ENCODE data around the gene LDB3. TPM values are rescaled to one million over a fixed set of nuclear protein-coding genes. Genes with fewer than 3 reads are reported as not detected.

LDB3 gene
- polyA plus RNA-seq, 6 donors from 2014 or later = 0.24 TPM; not detected in 5

DNA sequence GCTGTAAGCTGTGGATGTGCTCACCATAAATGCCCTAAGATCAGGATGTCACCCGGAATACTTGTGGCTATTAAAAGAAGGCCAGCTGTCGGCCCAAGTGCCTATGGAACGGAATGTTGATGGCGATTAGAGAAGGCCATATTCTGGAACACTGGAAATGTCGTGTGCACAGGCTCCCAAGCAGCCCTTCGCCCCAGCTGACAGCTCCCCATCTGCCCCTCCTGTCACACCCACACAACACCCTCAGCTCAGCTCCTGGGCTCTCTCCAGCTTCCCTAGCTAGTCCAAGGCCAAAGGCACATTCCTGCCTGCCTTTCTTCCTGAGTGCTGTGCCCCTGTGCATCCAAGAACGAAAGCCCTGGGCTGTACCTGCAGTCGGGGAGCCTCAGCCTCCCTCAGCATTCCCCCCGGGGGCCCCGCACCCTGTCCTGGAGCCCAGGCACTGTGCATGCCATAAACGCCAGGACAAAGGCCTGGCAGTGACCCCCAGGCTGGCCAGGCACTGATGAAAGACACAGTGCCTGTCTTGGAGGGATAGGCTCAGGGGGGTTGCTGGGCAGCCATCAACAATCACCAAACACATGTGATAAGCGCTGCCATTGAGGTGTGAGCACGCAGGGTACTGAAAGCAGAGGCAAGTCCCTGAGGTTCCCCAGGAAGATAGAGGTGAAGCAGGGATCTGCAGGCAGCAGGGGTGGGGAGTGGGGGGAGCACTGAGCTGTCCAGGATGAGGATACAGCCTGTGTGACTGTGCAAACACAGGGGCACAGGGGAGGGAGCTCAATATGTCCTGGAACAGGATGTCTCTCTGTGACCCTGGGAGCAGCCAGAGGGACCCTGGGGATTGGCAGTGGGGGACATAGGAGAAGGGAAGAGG is 3.7 kb upstream of the LDB3 start:
- Mint-ChIP-seq H3K9me3 (no peaks in the 10 kb centered on the region), H3K4me3 (no peak overlapping the region), H3K27ac (no peak overlapping the region), H3K4me1 (peaks cover 5 to 14% (median 6%) of the 10 kb centered on the region in 3 donors), H3K36me3 (no peaks in the 10 kb centered on the region), H3K27me3 (peaks cover 0 to 4% (median under 1%) of the 10 kb centered on the region in 3 donors)
- DNase-seq (no peak), ATAC-seq (ENCODE audit: low read depth in 2 of 2) (no peak)

GRCh38 chr10:86665218-86665607 is 3.1 kb upstream of the LDB3 start:
- no peaks in the 10 kb centered on the region for H3K36me3 Mint-ChIP-seq
- H3K9me3 Mint-ChIP-seq = no peaks in the 10 kb centered on the region
- H3K27ac Mint-ChIP-seq = no peak overlapping the region
- peaks cover 5 to 14% (median 6%) of the 10 kb centered on the region in 3 donors for H3K4me1 Mint-ChIP-seq
- peaks cover 0 to 4% (median 0%) of the 10 kb centered on the region in 3 donors for H3K27me3 Mint-ChIP-seq
- DNase-seq (no peak), ATAC-seq (ENCODE audit: low read depth in 2 of 2) (no peak)
- no peak overlapping the region for H3K4me3 Mint-ChIP-seq

GRCh38 chr10:86665868-86666267 is 2.4 kb upstream of the LDB3 start:
- H3K9me3 Mint-ChIP-seq = no peaks in the 10 kb centered on the region
- H3K36me3 Mint-ChIP-seq = no peaks in the 10 kb centered on the region
- no peak for DNase-seq
- H3K4me3 Mint-ChIP-seq = no peak overlapping the region
- H3K27ac Mint-ChIP-seq = no peak overlapping the region
- ATAC-seq (ENCODE audit: low read depth in 2 of 2) = no peak
- H3K4me1 Mint-ChIP-seq = peaks cover 5 to 14% (median 6%) of the 10 kb centered on the region in 3 donors
- H3K27me3 Mint-ChIP-seq = peaks cover 0 to 4% (median 0%) of the 10 kb centered on the region in 3 donors

DNA sequence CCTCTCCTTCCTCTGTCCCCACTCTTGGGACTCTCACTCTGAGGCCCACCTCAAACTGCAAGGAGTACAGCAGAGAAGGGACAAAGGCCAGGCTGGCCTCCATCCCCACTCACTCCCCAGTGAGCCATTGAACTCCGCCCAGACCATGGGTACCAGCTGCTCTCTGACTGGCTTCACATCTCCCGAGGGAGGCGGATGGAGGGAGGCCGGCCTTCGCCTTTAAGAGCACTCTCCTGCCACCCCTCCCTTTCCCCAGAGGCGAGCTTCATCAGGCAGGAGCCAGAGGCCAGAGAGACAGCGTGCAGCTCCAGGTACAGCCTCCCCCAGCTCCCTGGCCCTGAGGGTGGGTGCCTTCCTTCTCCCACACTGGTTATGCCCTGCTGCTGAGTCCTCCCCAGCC is 1.8 kb upstream of the LDB3 start:
- Mint-ChIP-seq H3K27ac (no peak overlapping the region), H3K9me3 (no peaks in the 10 kb centered on the region), H3K4me3 (no peak overlapping the region), H3K27me3 (peaks cover 0 to 4% (median 0%) of the 10 kb centered on the region in 3 donors), H3K4me1 (peaks cover 5 to 14% (median 6%) of the 10 kb centered on the region in 3 donors), H3K36me3 (no peaks in the 10 kb centered on the region)
- DNase-seq = no peak
- no peak for ATAC-seq (ENCODE audit: low read depth in 2 of 2)

GRCh38 chr10:86667421-86668181 is 710 bp upstream of the LDB3 start:
- Mint-ChIP-seq H3K36me3 (no peaks in the 10 kb centered on the region), H3K9me3 (no peaks in the 10 kb centered on the region), H3K27me3 (peaks cover 0 to 4% (median 0%) of the 10 kb centered on the region in 3 donors), H3K27ac (no peak overlapping the region), H3K4me1 (peaks cover 5 to 14% (median 6%) of the 10 kb centered on the region in 3 donors), H3K4me3 (no peak overlapping the region)
- ATAC-seq (ENCODE audit: low read depth in 2 of 2) (no peak), DNase-seq (no peak)

DNA sequence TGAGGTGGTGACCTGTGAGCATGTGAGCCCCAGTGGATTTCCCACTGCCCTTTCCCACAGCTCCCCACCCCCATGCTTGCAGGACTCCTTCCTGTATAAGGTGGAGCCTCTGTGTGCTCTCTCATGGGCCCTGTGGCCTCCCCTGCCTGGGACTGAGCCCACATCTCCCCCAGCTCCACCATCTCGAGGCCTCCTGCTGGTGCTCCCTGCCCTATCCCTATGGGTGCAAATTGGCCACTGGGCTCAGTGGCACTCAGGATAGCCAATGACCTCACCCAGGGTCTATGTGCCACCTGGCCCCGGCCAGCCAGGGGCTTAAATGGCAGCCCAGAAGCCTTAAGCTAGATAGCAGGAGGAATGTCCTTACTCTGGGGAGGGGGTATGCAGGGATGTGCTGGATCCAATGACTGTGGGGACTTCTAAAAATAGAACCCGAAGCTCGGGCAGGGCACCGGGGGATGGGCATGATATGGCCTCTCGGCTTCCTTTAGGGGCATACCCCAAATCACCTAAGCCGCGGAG is 2.0 kb downstream of the LDB3 start:
- H3K36me3 Mint-ChIP-seq = no peaks in the 10 kb centered on the region
- no peak for ATAC-seq (ENCODE audit: low read depth in 2 of 2)
- peaks cover 12 to 29% (median 13%) of the 10 kb centered on the region in 3 donors for H3K4me1 Mint-ChIP-seq
- H3K9me3 Mint-ChIP-seq = no peaks in the 10 kb centered on the region
- H3K27ac Mint-ChIP-seq = no peak overlapping the region
- DNase-seq = no peak
- H3K27me3 Mint-ChIP-seq = peaks cover 0 to 13% (median 6%) of the 10 kb centered on the region in 3 donors
- no peak overlapping the region for H3K4me3 Mint-ChIP-seq

GRCh38 chr10:86670876-86671275 is 2.6 kb downstream of the LDB3 start:
- H3K4me3 Mint-ChIP-seq = no peak overlapping the region
- no peaks in the 10 kb centered on the region for H3K9me3 Mint-ChIP-seq
- H3K4me1 Mint-ChIP-seq = peaks cover 12 to 29% (median 13%) of the 10 kb centered on the region in 3 donors
- H3K27ac Mint-ChIP-seq = no peak overlapping the region
- peaks cover 0 to 17% (median 6%) of the 10 kb centered on the region in 3 donors for H3K27me3 Mint-ChIP-seq
- ATAC-seq (ENCODE audit: low read depth in 2 of 2) = no peak
- no peak for DNase-seq
- no peaks in the 10 kb centered on the region for H3K36me3 Mint-ChIP-seq

DNA sequence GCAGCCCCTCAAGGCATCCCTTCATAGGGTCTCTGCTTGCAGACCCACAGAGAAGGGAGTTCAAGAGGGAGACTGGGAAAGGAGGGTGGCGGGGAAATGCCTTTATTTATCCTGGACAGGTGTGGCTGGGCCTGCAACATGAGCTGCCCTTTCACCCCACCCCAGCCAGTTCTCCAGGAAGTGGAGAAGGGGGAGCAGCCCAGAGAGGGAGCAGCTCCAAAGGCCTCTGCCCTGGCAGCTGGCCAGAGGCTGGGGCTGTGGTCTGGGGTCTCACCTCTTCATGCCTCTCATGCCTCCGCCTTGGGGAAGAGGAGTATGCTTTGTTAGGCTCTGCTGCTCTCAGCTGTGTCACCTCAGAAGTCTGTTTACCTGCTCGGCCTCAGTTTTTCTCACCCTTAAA is 3.1 kb downstream of the LDB3 start:
- H3K4me1 Mint-ChIP-seq = peaks cover 12 to 29% (median 13%) of the 10 kb centered on the region in 3 donors
- H3K9me3 Mint-ChIP-seq = no peaks in the 10 kb centered on the region
- peaks cover 0 to 17% (median 11%) of the 10 kb centered on the region in 3 donors for H3K27me3 Mint-ChIP-seq
- H3K27ac Mint-ChIP-seq = no peak overlapping the region
- H3K36me3 Mint-ChIP-seq = no peaks in the 10 kb centered on the region
- no peak overlapping the region for H3K4me3 Mint-ChIP-seq
- ATAC-seq (ENCODE audit: low read depth in 2 of 2) = no peak
- DNase-seq = no peak

DNA sequence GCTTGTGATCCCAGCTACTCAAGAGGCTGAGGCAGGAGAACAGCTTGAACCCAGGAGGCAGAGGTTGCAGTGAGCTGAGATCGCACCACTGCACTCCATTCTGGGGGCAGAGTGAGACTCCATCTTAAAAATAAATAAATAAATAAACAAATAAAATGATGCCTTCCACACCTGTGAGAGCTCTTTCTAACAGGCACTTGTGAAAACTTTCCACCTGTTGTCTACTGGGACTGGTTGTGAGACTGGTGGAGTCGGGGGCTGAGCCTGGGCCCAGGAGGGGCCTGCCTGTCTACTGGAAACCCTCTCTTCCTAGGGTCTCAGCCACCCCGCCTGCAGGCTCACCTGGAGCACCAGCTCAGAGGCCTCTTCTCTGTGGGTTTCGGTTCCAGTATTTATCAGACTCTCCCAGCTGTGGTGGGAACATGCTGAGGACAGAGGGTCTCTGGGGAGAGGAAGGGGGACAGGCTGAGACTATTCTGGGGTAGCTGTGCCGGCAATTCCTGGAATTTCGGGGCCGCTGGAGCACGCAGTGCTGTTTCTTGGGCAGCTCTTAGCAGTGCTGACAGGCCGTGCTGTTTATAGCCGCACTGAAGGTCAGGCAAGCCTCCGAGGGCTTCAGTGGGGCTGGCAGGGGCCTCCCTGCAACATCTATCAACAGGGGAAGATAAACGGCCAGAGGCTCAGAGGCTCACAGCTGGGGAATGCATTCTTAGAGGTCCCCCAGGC is 3.8 kb downstream of the LDB3 start:
- ATAC-seq (ENCODE audit: low read depth in 2 of 2) = no peak
- no peak for DNase-seq
- Mint-ChIP-seq H3K9me3 (no peaks in the 10 kb centered on the region), H3K27ac (no peak overlapping the region), H3K36me3 (no peaks in the 10 kb centered on the region), H3K27me3 (peaks cover 0 to 17% (median 11%) of the 10 kb centered on the region in 3 donors), H3K4me1 (peaks cover 12 to 29% (median 13%) of the 10 kb centered on the region in 3 donors), H3K4me3 (no peak overlapping the region)

DNA sequence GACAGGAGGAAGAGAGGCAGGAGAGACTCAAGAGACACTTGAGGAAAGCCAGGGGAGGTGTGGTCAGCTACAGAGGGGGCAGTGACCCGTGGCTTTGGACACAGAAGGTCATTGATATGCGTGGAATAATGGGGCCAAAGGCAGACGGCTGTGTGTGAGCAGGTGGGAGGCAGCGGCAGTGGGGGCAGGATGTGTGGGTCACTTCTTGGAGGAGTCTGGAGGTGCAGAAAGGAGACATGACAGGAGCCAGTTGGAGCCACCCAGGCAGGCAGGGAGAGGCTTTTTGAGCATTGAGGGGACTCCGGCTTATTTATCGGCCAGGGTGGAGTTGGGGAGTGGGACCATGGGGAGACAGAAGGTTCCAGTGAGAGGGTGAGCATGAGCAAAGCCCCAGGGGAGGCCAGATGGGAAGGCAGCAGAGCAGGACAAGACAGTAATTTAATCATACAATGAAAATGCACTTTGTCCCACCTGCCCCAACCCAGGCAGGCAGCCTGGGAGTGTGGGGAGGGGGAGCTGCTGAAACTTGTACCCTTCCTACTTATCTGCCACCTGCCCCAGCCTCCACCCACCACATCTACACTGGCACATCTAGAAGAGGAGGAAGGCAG is 5.0 kb downstream of the LDB3 start:
- DNase-seq (no peak), ATAC-seq (ENCODE audit: low read depth in 2 of 2) (no peak)
- H3K9me3 Mint-ChIP-seq = no peaks in the 10 kb centered on the region
- peaks cover 0 to 17% (median 11%) of the 10 kb centered on the region in 3 donors for H3K27me3 Mint-ChIP-seq
- peak overlapping the region in 1 of 8 donors; percentile 50 for H3K4me3 Mint-ChIP-seq
- peaks cover 12 to 23% (median 13%) of the 10 kb centered on the region in 3 donors for H3K4me1 Mint-ChIP-seq
- peak overlapping the region in 1 of 6 donors; percentile 64 for H3K27ac Mint-ChIP-seq
- H3K36me3 Mint-ChIP-seq = no peaks in the 10 kb centered on the region

DNA sequence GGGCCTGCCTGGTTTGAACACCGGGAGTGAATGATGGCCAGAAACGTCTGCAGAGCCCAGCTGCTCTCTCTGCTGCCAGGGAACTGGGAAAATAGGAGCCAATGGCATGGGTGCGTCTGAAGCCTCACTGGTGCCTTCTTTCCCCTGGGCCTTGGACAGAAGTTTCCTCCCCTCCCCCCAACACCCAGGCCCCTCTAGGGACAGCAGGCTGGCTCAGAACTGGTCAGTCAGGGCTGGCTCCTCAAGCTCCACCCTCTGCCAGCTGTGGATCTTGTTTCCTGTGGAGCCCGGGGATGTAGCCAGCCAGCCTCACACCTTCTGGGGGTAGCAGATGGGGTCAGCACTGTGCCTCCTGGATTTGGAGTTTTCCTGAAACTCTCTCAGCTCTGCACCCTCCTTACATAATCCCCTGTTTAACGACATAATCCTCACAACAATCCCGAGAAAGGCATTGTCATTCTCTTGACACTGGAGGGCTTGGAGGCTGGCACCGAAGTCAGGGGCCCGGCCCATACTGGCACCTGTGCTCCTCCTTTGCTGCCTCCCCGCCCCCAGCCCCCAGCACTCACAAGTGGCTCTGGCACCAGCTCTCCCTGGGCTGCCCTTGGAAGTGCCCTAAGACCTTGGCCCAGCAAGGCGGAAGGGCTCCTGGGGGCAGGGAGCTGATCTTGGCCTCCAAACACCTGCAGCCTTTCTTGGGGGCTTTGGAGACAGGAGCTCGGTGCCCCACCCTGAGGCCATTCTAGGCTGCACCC is 5.7 kb downstream of the LDB3 start:
- H3K4me3 Mint-ChIP-seq = peak overlapping the region in 1 of 8 donors; percentile 70
- no peak overlapping the region for H3K27ac Mint-ChIP-seq
- peaks cover 3 to 17% (median 11%) of the 10 kb centered on the region in 3 donors for H3K27me3 Mint-ChIP-seq
- no peak for DNase-seq
- no peak for ATAC-seq (ENCODE audit: low read depth in 2 of 2)
- peaks cover 9 to 20% (median 12%) of the 10 kb centered on the region in 3 donors for H3K4me1 Mint-ChIP-seq
- H3K36me3 Mint-ChIP-seq = no peaks in the 10 kb centered on the region
- H3K9me3 Mint-ChIP-seq = no peaks in the 10 kb centered on the region

GRCh38 chr10:86674912-86675311 is 6.6 kb downstream of the LDB3 start:
- Mint-ChIP-seq H3K4me3 (no peak overlapping the region), H3K4me1 (peaks cover 10 to 24% (median 16%) of the 10 kb centered on the region in 3 donors), H3K27ac (peak overlapping the region in 1 of 6 donors; percentile 76), H3K36me3 (no peaks in the 10 kb centered on the region), H3K9me3 (no peaks in the 10 kb centered on the region), H3K27me3 (peaks cover 6 to 17% (median 11%) of the 10 kb centered on the region in 3 donors)
- ATAC-seq (ENCODE audit: low read depth in 2 of 2) (no peak), DNase-seq (no peak)

Measured in naive B cell (primary cell).